K562 (cell line): ENCODE data around the gene LETM1. TPM values are rescaled to one million over a fixed set of nuclear protein-coding genes. Genes with fewer than 3 reads are reported as not detected.

ENCODE experiments used
- BCL6 ChIP-seq: fragments of 250-450 bp; sonication (Bioruptor Pico); IDR thresholded peaks from 2 replicates; pipeline ENCODE4 v1.4.0; 2020
- CSDE1 ChIP-seq, 2 experiments: fragments of 450-650 bp; IDR thresholded peaks; 2 replicates each; pipeline ENCODE4 v1.6.1; 2016; ENCODE audit warnings: mild to moderate bottlenecking in 1 of 2
- CTCF ChIP-seq, 3 experiments: IDR thresholded peaks in 2 of 3; conservative IDR thresholded peaks in 1 of 3; 2 replicates each; pipeline ENCODE4 v1.5.1; 2011 to 2012; ENCODE audit warnings: low read length in 3 of 3, mild to moderate bottlenecking in 3 of 3, control low read depth in 2 of 3, improper control_type of control experiment in 1 of 3, inconsistent platforms in 1 of 3, low read depth in 1 of 3, mixed read lengths in 1 of 3, moderate library complexity in 1 of 3; ENCODE audit not compliant: insufficient read depth in 2 of 3
- E2F8 ChIP-seq: fragments of 450-650 bp; IDR thresholded peaks from 2 replicates; pipeline ENCODE4 v1.7.1; 2018; ENCODE audit warnings: mild to moderate bottlenecking, low read depth; ENCODE audit not compliant: partially characterized antibody
- EGR1 ChIP-seq: fragments of 450-650 bp; conservative IDR thresholded peaks from 2 replicates; pipeline ENCODE4 v1.6.1; 2017; ENCODE audit warnings: mild to moderate bottlenecking
- GMEB1 ChIP-seq: fragments of 250-450 bp; sonication (Bioruptor Pico); IDR thresholded peaks from 2 replicates; pipeline ENCODE4 v1.4.0; 2020; ENCODE audit warnings: mild to moderate bottlenecking
- HMBOX1 ChIP-seq: sonication (generic); IDR thresholded peaks from 2 replicates; pipeline ENCODE4 v1.6.1; 2016
- MTF1 ChIP-seq: fragments of 250-450 bp; sonication (Bioruptor Pico); IDR thresholded peaks from 2 replicates; pipeline ENCODE4 v1.9.0; 2021; ENCODE audit warnings: moderate library complexity, mild to moderate bottlenecking, inconsistent platforms, borderline replicate concordance
- NCOA1 ChIP-seq: fragments of 450-650 bp; IDR thresholded peaks from 2 replicates; pipeline ENCODE4 v1.6.1; 2016; ENCODE audit warnings: low read depth
- POLR3A ChIP-seq: IDR thresholded peaks from 2 replicates; pipeline ENCODE4 v1.6.1; 2011; ENCODE audit warnings: borderline replicate concordance, mild to moderate bottlenecking, moderate library complexity; ENCODE audit not compliant: insufficient read length, insufficient read depth; ENCODE audit errors: extremely low read depth
- RBFOX2 ChIP-seq: fragments of 200-400 bp; formaldehyde crosslinking; IDR thresholded peaks from 2 replicates; pipeline ENCODE4 v1.6.1; 2017; ENCODE audit warnings: low read depth, mild to moderate bottlenecking, low read length, moderate library complexity
- U2AF1 ChIP-seq: fragments of 200-400 bp; formaldehyde crosslinking; optimal IDR thresholded peaks from 2 replicates; pipeline ENCODE3; 2017; ENCODE audit warnings: mild to moderate bottlenecking, low read depth, low read length, moderate library complexity
- ZBTB1 ChIP-seq: sonication (generic); formaldehyde crosslinking; IDR thresholded peaks from 2 replicates; pipeline ENCODE4 v1.8.1; 2023; ENCODE audit warnings: missing genetic modification reagents, low read depth, mild to moderate bottlenecking, borderline replicate concordance
- ZNF512 ChIP-seq: IDR thresholded peaks from 2 replicates; pipeline ENCODE4 v1.6.1; 2016; ENCODE audit warnings: missing genetic modification characterization, missing compliant biosample characterization
- ZNF740 ChIP-seq, 3 experiments: fragments of 200-800 bp in 1 of 3; sonication (Bioruptor generic) in 1 of 3; sonication (generic) in 1 of 3; formaldehyde crosslinking in 1 of 3; IDR thresholded peaks; 2 replicates each; pipeline versions ENCODE4 v1.6.1 to v1.8.0; 2016 to 2022; ENCODE audit warnings: mild to moderate bottlenecking in 2 of 3, missing compliant biosample characterization in 2 of 3, missing genetic modification characterization in 2 of 3, missing genetic modification reagents in 1 of 3
- polyA plus RNA-seq, 8 experiments: library from polyadenylated mRNA; depleted of rRNA in 4 of 8; stranded (reverse) in 5 of 8; unstranded in 3 of 8; fragments of >200 nt; fragmentation: Nextera tagmentation in 2 of 8; fragmentation: Illumina TruSeq in 1 of 8; extraction: Ambion mirVana in 2 of 8; extraction: Trizol in 1 of 8; gene quantifications; 2 replicates each; pipeline versions ENCODE4 v1.2.1 to v1.2.3, GENCODE V29; 2011 to 2014; ENCODE audit warnings: inconsistent platforms in 1 of 8, missing spikeins in 1 of 8
- total RNA-seq, 7 experiments: library from RNA; depleted of rRNA in 6 of 7; stranded (reverse); fragments of >200 nt in 6 of 7; fragmentation: Illumina TruSeq in 2 of 7; extraction: Trizol in 2 of 7; gene quantifications; 2 replicates each; pipeline versions ENCODE4 v1.2.1 to v1.2.3, GENCODE V29; 2011 to 2021; ENCODE audit warnings: low replicate concordance in 1 of 7

Gene LETM1
- total and polyA plus RNA-seq, 9 of the 15 experiments (the other 6 are each of a cell fraction or from before 2014, with no cell fraction given), result 3.9 to 109 (median 35.0) TPM

GRCh38 chr4:1793940-1794808 lies 61.8 kb downstream of the LETM1 start (continued):
- TF ChIP-seq E2F8, result no peak
- TF ChIP-seq U2AF1, result peak; percentile 21
- TF ChIP-seq HMBOX1, result no peak
- no peak for TF ChIP-seq GMEB1 (CRISPR knock-in tag)
- peak; percentile 69 for TF ChIP-seq RBFOX2
- no peak for TF ChIP-seq CTCF (IDR thresholded peaks at IDR 0.05 in 2 of 3, conservative IDR thresholded peaks at IDR 0.05 in 1 of 3; ENCODE audit: insufficient read depth in 2 of 3, low read depth in 1 of 3, low read length in 3 of 3)
- TF ChIP-seq POLR3A, result no peak
- no peak for TF ChIP-seq ZNF512
- peak; percentile 19; the same call in 1 of the 2 replicates for TF ChIP-seq EGR1
- no peak; the same call in 1 of the 2 replicates for TF ChIP-seq ZBTB1
- TF ChIP-seq NCOA1, result no peak
- no peak for TF ChIP-seq MTF1 (CRISPR knock-in tag)
- TF ChIP-seq CSDE1 (IDR thresholded peaks at IDR 0.05), result no peak
- TF ChIP-seq BCL6 (CRISPR knock-in tag), result no peak
- TF ChIP-seq ZNF740 (CRISPR knock-in tag; IDR thresholded peaks at IDR 0.05), result no peak
- TF ChIP-seq ZNF740 (tag; IDR thresholded peaks at IDR 0.05), result no peak
